GM21576 (cell line): ENCODE data around the gene CREBL2.

Source experiments
- ATAC-seq: cut with Tn5 transposase; IDR thresholded peaks from one replicate; pipeline ENCODE4 v1.9.1; 2021; ENCODE audit warnings: mild to moderate bottlenecking, moderate library complexity; ENCODE audit not compliant: unreplicated experiment

Gene CREBL2

GRCh38 chr12:12671850-12672660, 60.4 kb downstream of the CREBL2 start:
- no peak for ATAC-seq

- no peak for ATAC-seq
These were observed 61.6 kb downstream of the CREBL2 start for GRCh38 chr12:12673296-12673695.

- ATAC-seq = no peak
These were observed 64.9 kb downstream of the CREBL2 start for GRCh38 chr12:12676605-12677004.

- ATAC-seq = no peak
These were observed 69.5 kb downstream of the CREBL2 start for GRCh38 chr12:12681061-12681765.

- no peak for ATAC-seq
These were observed 70.6 kb downstream of the CREBL2 start for GRCh38 chr12:12682284-12682683.

GRCh38 chr12:12683136-12683697, 71.5 kb downstream of the CREBL2 start:
- ATAC-seq = no peak

GRCh38 chr12:12683725-12684124, 72.0 kb downstream of the CREBL2 start:
- no peak for ATAC-seq

- no peak for ATAC-seq
These were observed 72.9 kb downstream of the CREBL2 start for GRCh38 chr12:12684375-12685106.

GRCh38 chr12:12685305-12685704, 73.6 kb downstream of the CREBL2 start:
- ATAC-seq = no peak

- ATAC-seq = no peak
These were observed 74.8 kb downstream of the CREBL2 start for GRCh38 chr12:12686472-12686871.

GRCh38 chr12:12686925-12687324, 75.2 kb downstream of the CREBL2 start:
- no peak for ATAC-seq

GRCh38 chr12:12689647-12690300, 78.1 kb downstream of the CREBL2 start:
- no peak for ATAC-seq

GRCh38 chr12:12691549-12691948, 79.9 kb downstream of the CREBL2 start:
- no peak for ATAC-seq

- no peak for ATAC-seq
These were observed 81.5 kb downstream of the CREBL2 start for GRCh38 chr12:12693111-12693671.
